ENCODE measurements around the gene MCEE.

- TF ChIP-seq POLR2A (IDR thresholded peaks at IDR 0.05) (no peak), CTCF (IDR thresholded peaks at IDR 0.05) (no peak)
These were observed 65.0 kb downstream of the MCEE start for GRCh38 chr2:71064754-71065621.

All from lower leg skin (tissue), 3 donors.